ENCODE data around the gene SMOC2. TPM values are rescaled to one million over a fixed set of nuclear protein-coding genes. Genes with fewer than 3 reads are reported as not detected.
"Not testable (repeated sequence)": the region's sequence is repeated elsewhere in the genome, so short reads cannot be mapped to it uniquely, and the experiment has no call there.

SMOC2 gene
- total RNA-seq, 3 donors from 2014 or later (not counting 1 experiment from before 2014, with no cell fraction given) = not detected

DNA sequence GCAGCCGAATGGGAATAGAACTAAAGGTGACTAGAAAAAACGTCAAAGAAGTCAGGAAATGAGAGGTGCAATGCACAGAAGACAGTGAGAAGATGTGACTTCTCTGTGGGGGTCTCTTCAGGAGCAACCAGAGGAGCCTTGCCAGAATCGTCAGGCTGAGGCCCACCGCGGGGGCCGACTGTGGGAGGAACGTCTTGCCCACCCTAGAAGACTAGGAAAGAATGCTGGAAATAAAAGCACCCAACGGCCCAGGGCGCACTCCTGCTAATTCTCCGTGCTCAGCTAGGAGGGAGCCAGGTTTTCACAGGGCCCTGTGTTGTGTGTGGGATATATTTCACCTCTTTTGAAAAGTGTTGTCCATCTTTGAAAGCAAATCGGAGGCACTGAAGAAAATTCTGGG lies 129.2 kb downstream of the SMOC2 start:
- no peak overlapping the region for H3K27ac ChIP-seq (ENCODE audit: low read length)
- intact Hi-C loops (cut with micrococcal nuclease) = no loop called here
- no peak overlapping the region for H3K4me3 Mint-ChIP-seq

DNA sequence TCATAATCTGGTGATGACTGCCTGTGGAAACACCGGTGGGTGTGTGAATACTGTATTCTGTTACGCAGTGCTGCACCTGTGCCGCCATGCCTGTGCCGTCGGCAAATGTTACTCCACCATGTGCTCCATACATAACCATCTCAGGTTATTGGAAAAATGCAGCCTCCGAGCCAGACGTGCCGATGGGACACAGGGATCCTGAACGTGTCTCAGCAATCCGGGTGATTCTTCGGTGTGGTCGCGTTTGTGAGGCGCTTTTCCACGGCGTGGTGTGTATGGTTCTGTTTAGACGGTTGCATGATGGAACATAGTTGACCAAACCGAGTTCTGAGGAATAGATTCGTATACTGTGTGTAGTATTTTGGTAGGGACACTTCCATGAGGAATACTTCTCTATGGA lies 130.3 kb downstream of the SMOC2 start:
- Histone ChIP-seq H3K4me1 (ENCODE audit: control insufficient read depth, insufficient read depth, low read length) (no peaks in the 10 kb centered on the region), H3K4me3 (ENCODE audit: low read length) (no peak overlapping the region), H3K9me3 (ENCODE audit: control insufficient read depth, insufficient read depth, low read length) (no peaks in the 10 kb centered on the region), H3K27ac (ENCODE audit: low read length) (no peak overlapping the region), H3K27me3 (ENCODE audit: control insufficient read depth, insufficient read depth, low read length) (no peaks in the 10 kb centered on the region), H3K36me3 (ENCODE audit: control insufficient read depth, insufficient read depth, low read length) (no peaks in the 10 kb centered on the region)
- intact Hi-C loops (cut with micrococcal nuclease) = no loop called here
- Mint-ChIP-seq H3K36me3 (no peaks in the 10 kb centered on the region), H3K4me1 (no peaks in the 10 kb centered on the region), H3K9me3 (no peaks in the 10 kb centered on the region), H3K4me3 (no peak overlapping the region), H3K27me3 (ENCODE audit: low read depth in 2 of 2) (peaks cover 7 to 22% of the 10 kb centered on the region in 2 donors), H3K27ac (no peak overlapping the region)
- DNase-seq (no peak), ATAC-seq (no peak)
- TF ChIP-seq, protein P1, sequence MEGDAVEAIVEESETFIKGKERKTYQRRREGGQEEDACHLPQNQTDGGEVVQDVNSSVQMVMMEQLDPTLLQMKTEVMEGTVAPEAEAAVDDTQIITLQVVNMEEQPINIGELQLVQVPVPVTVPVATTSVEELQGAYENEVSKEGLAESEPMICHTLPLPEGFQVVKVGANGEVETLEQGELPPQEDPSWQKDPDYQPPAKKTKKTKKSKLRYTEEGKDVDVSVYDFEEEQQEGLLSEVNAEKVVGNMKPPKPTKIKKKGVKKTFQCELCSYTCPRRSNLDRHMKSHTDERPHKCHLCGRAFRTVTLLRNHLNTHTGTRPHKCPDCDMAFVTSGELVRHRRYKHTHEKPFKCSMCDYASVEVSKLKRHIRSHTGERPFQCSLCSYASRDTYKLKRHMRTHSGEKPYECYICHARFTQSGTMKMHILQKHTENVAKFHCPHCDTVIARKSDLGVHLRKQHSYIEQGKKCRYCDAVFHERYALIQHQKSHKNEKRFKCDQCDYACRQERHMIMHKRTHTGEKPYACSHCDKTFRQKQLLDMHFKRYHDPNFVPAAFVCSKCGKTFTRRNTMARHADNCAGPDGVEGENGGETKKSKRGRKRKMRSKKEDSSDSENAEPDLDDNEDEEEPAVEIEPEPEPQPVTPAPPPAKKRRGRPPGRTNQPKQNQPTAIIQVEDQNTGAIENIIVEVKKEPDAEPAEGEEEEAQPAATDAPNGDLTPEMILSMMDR (IDR thresholded peaks at IDR 0.05) = no peak
- 92% methylated on average over 19 of the region's 19 CpGs for WGBS (ENCODE audit: insufficient coverage)

More for the DNA sequence above, 129.2 kb downstream of the SMOC2 start:
- Mint-ChIP-seq H3K27ac (no peak overlapping the region), H3K9me3 (no peaks in the 10 kb centered on the region), H3K36me3 (no peaks in the 10 kb centered on the region), H3K27me3 (ENCODE audit: low read depth in 2 of 2) (peaks cover 10 to 26% of the 10 kb centered on the region in 2 donors), H3K4me1 (no peaks in the 10 kb centered on the region)
- no peaks in the 10 kb centered on the region for H3K36me3 ChIP-seq (ENCODE audit: control insufficient read depth, insufficient read depth, low read length)
- TF ChIP-seq, protein P1 (IDR thresholded peaks at IDR 0.05) = no peak
- 82% methylated on average over 11 of the region's 11 CpGs for WGBS (ENCODE audit: insufficient coverage)
- no peaks in the 10 kb centered on the region for H3K27me3 ChIP-seq (ENCODE audit: control insufficient read depth, insufficient read depth, low read length)
- DNase-seq (no peak), ATAC-seq (no peak)
- no peak overlapping the region for H3K4me3 ChIP-seq (ENCODE audit: low read length)
- H3K4me1 ChIP-seq (ENCODE audit: control insufficient read depth, insufficient read depth, low read length) = no peaks in the 10 kb centered on the region
- H3K9me3 ChIP-seq (ENCODE audit: control insufficient read depth, insufficient read depth, low read length) = no peaks in the 10 kb centered on the region

DNA sequence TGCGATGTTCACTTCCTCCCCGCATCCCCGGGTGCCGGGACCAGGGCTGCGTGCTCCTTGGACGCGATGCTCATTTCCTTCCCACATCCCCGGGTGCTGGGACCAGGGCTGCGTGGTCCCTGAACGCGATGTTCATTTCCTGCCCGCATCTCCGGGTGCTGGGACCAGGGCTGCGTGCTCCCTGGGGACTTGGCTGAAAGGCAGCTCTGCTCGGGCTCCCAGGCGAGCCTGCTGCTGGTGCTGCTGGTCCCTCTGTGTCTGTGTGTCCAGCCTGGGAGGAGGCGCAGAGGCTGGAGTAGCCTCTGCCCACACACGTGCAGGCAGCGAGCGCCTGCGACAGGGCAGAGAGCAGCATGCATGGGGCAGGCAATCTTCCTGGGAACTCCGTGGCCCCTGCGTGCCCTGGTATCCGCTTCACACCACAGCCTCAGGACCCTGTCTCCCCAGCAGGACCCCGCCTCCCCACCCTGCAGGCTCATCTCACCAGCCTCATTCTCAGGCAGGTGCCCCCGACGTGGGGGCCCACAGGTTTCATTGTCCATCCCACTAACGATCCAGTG lies 132.4 kb downstream of the SMOC2 start:
- H3K27ac Mint-ChIP-seq; H3K36me3 Mint-ChIP-seq; intact Hi-C loops (cut with micrococcal nuclease); H3K9me3 Mint-ChIP-seq; H3K9me3 ChIP-seq (ENCODE audit: control insufficient read depth, insufficient read depth, low read length); H3K27me3 ChIP-seq (ENCODE audit: control insufficient read depth, insufficient read depth, low read length); H3K36me3 ChIP-seq (ENCODE audit: control insufficient read depth, insufficient read depth, low read length); H3K4me3 ChIP-seq (ENCODE audit: low read length); H3K4me1 ChIP-seq (ENCODE audit: control insufficient read depth, insufficient read depth, low read length); ATAC-seq; H3K4me3 Mint-ChIP-seq; H3K27ac ChIP-seq (ENCODE audit: low read length); H3K4me1 Mint-ChIP-seq; DNase-seq: not testable (repeated sequence)
- peaks cover 7 to 20% of the 10 kb centered on the region in 2 donors for H3K27me3 Mint-ChIP-seq (ENCODE audit: low read depth in 2 of 2)
- 89% methylated on average over 24 of the region's 28 CpGs for WGBS (ENCODE audit: insufficient coverage)

DNA sequence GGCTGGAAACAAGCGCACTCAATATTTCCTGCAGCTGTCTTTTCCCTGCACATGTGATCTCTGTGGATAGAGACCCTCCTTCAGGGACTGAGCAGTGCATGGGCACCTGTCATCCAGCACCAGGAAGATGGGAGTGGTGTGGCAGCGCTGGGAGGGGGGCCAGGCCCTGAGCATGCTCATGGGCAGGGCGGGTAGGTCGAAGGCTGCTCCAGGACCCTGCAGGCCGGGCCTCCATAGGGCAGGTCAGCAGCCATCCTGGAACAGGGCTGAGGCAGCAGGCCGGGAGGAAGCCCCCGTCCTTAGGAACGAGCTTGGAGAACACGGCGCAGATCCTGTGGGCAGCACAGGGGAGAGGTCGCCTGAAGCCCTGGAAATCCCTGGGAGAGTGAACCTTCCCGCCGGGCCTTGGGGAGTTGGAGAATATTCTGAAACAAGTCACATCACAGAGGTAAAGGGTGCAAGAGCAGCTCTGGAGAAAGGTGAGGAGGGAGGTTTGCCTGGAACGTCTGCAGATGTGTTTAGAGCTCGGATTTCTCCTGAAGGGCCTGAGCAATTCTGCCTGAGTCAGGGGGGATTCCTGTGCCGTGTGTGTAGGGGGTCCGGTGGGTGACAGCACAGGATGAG lies 133.2 kb downstream of the SMOC2 start:
- Histone ChIP-seq H3K4me3 (ENCODE audit: low read length) (no peak overlapping the region), H3K9me3 (ENCODE audit: control insufficient read depth, insufficient read depth, low read length) (no peaks in the 10 kb centered on the region), H3K27me3 (ENCODE audit: control insufficient read depth, insufficient read depth, low read length) (no peaks in the 10 kb centered on the region), H3K36me3 (ENCODE audit: control insufficient read depth, insufficient read depth, low read length) (no peaks in the 10 kb centered on the region), H3K27ac (ENCODE audit: low read length) (no peak overlapping the region), H3K4me1 (ENCODE audit: control insufficient read depth, insufficient read depth, low read length) (no peaks in the 10 kb centered on the region)
- Mint-ChIP-seq H3K27ac (no peak overlapping the region), H3K9me3 (no peaks in the 10 kb centered on the region), H3K4me1 (no peaks in the 10 kb centered on the region), H3K27me3 (ENCODE audit: low read depth in 2 of 2) (peaks cover 7 to 20% of the 10 kb centered on the region in 2 donors), H3K4me3 (no peak overlapping the region), H3K36me3 (no peaks in the 10 kb centered on the region)
- 84% methylated on average over 17 of the region's 17 CpGs for WGBS (ENCODE audit: insufficient coverage)
- TF ChIP-seq, protein P1 (IDR thresholded peaks at IDR 0.05) = no peak
- DNase-seq (no peak), ATAC-seq (no peak)
- intact Hi-C loops (cut with micrococcal nuclease) = no loop called here
